OCI-LY7 (cell line): ENCODE data around the gene PRSS3. TPM values are rescaled to one million over a fixed set of nuclear protein-coding genes. Genes with fewer than 3 reads are reported as not detected.

Experiments
- small RNA-seq: library from RNA; depleted of rRNA; stranded (forward); fragments of <200 nt; gene quantifications from one replicate; pipeline ENCODE3, GENCODE V24; 2014
- total RNA-seq, 2 experiments: library from RNA; depleted of rRNA in 1 of 2; stranded (reverse); fragments of >200 nt in 1 of 2; shearing (Covaris generic) in 1 of 2; gene quantifications; 2 replicates each; pipeline ENCODE4 v1.2.3, GENCODE V29; 2014 to 2022

Gene PRSS3
- total RNA-seq, 2 experiments from 2014 or later: not detected

Small RNA genes within 50 kb of the gene (small RNA-seq; reads per million reads assigned to genes)
- gene RF00019: not detected

Other genes with a start within 250 kb of the PRSS3 start
- gene UBE2R2, start 21.6 kb downstream of the PRSS3 start, total RNA-seq (2014; rRNA removed; shearing (Covaris generic)): 10.9 and 13.7 TPM in 2 replicates
- 57.3 and 57.9 TPM in 2 replicates for gene UBE2R2, start 21.6 kb downstream of the PRSS3 start, total RNA-seq (2022)